PC-9 (cell line): ENCODE results near the gene MMP19. TPM values are rescaled to one million over a fixed set of nuclear protein-coding genes. Genes with fewer than 3 reads are reported as not detected.

Experiments used
- BruUV-seq: library from RNA; stranded (reverse); fragments of 400-500 nt; replicated peaks from 2 replicates; lab custom pipeline; 2021; lab: Mats Ljungman, UMichigan
- CTCF ChIA-PET: fragments of 300-600 bp; sonication (Branson Sonifier 250); formaldehyde crosslinking; loops from one replicate; lab custom pipeline; 2022; ENCODE audit warnings: antibody characterized with exemption; lab: Charles Lee
- POLR2A ChIA-PET: fragments of 300-600 bp; sonication (Branson Sonifier 250); formaldehyde crosslinking; loops from one replicate; lab custom pipeline; 2022; ENCODE audit warnings: antibody characterized with exemption; ENCODE audit not compliant: unreplicated experiment; lab: Charles Lee
- DNase-seq, 2 experiments: peaks; one replicate each; pipeline versions ENCODE4 v3.0.0 to v3.0.0-alpha.2; 2015 to 2022; ENCODE audit warnings: mixed read lengths in 1 of 2
- H2AFZ ChIP-seq: fragments of 200-600 bp; sonication (generic); 2 replicates; pipeline ENCODE4 v1.8.1; 2017; ENCODE audit warnings: antibody characterized with exemption
- H3F3A ChIP-seq: fragments of 200-600 bp; sonication (generic); 2 replicates; pipeline ENCODE4 v1.8.1; 2017; ENCODE audit warnings: antibody characterized with exemption, mild to moderate bottlenecking, low read depth; ENCODE audit not compliant: insufficient read depth
- H3K27ac ChIP-seq: fragments of 200-600 bp; sonication (generic); 2 replicates; pipeline ENCODE4 v1.6.1; 2016; ENCODE audit warnings: mixed run types
- H3K27me3 ChIP-seq: fragments of 200-600 bp; sonication (generic); 2 replicates; pipeline ENCODE4 v1.6.1; 2016; ENCODE audit warnings: low read depth, mixed run types; ENCODE audit not compliant: insufficient read depth
- H3K36me3 ChIP-seq: fragments of 200-600 bp; sonication (generic); 2 replicates; pipeline ENCODE4 v1.6.1; 2016; ENCODE audit warnings: low read depth, mixed run types
- H3K4me1 ChIP-seq: fragments of 200-600 bp; sonication (generic); replicated peaks from 2 replicates; pipeline ENCODE4 v1.6.1; 2016; ENCODE audit warnings: mixed run types; ENCODE audit not compliant: insufficient read depth
- H3K4me2 ChIP-seq: fragments of 200-600 bp; sonication (generic); 2 replicates; pipeline ENCODE4 v1.6.1; 2017; ENCODE audit warnings: mixed run types
- H3K4me3 ChIP-seq: fragments of 200-600 bp; sonication (generic); 2 replicates; pipeline ENCODE4 v1.6.1; 2016; ENCODE audit warnings: mixed run types
- H3K79me2 ChIP-seq: fragments of 200-600 bp; sonication (generic); 2 replicates; pipeline ENCODE4 v1.6.1; 2017; ENCODE audit warnings: low read depth, mixed run types
- H3K9me2 ChIP-seq: fragments of 200-600 bp; sonication (generic); 2 replicates; pipeline ENCODE4 v1.8.1; 2017; ENCODE audit warnings: mild to moderate bottlenecking; ENCODE audit not compliant: insufficient read depth
- H3K9me3 ChIP-seq: fragments of 200-600 bp; sonication (generic); 2 replicates; pipeline ENCODE4 v1.8.1; 2016; ENCODE audit warnings: low read depth; ENCODE audit not compliant: insufficient read depth
- H4K20me1 ChIP-seq: fragments of 200-600 bp; sonication (generic); 2 replicates; pipeline ENCODE4 v1.8.1; 2017; ENCODE audit not compliant: insufficient read depth
- EZH2 ChIP-seq: fragments of 200-600 bp; sonication (generic); IDR thresholded peaks from 2 replicates; pipeline ENCODE4 v1.8.0; 2017; ENCODE audit warnings: antibody characterized with exemption, low read depth
- intact Hi-C: fragments of 100-400 bp; cut with micrococcal nuclease; formaldehyde crosslinking; loops from one replicate; pipeline ENCODE4 v1.10.0; 2022; ENCODE audit not compliant: unreplicated experiment
- total RNA-seq: library from RNA; stranded (reverse); gene quantifications from 2 replicates; pipeline ENCODE4 v1.2.3, GENCODE V29; 2021
- TF ChIP-seq, protein P1 (sequence below): fragments of 200-600 bp; sonication (generic); conservative IDR thresholded peaks from 2 replicates; pipeline ENCODE4 v1.6.1; 2017; ENCODE audit warnings: mixed run types, antibody characterized with exemption, mild to moderate bottlenecking, moderate library complexity

Gene MMP19
- total RNA-seq, 1 experiment from 2014 or later, result 0.83 TPM

GRCh38 chr12:55829967-55830600, 12.7 kb downstream of the MMP19 start:
- Histone ChIP-seq H3K36me3 (no peaks in the 10 kb centered on the region), H3F3A (peaks cover 4% of the 10 kb centered on the region; the same call in 1 of the 2 replicates), H3K4me2 (peak overlapping the region; percentile 90), H4K20me1 (no peaks in the 10 kb centered on the region), H3K4me1 (peaks cover 39% of the 10 kb centered on the region), H3K27ac (peak overlapping the region; percentile 36), H3K4me3 (peak overlapping the region; percentile 96), H2AFZ (peak overlapping the region; percentile 85), H3K9me2 (no peaks in the 10 kb centered on the region), H3K9me3 (no peaks in the 10 kb centered on the region), H3K27me3 (no peaks in the 10 kb centered on the region), H3K79me2 (peaks cover 49% of the 10 kb centered on the region)
- TSS peak; percentile 67 for BruUV-seq
- ChIA-PET CTCF (interaction anchor here (0.6 to 1.9 kb wide), 5 partner anchors 12 to 533 kb away, joined by 3 to 10 read pairs (median 6); partner anchors contain the start of genes ORMDL2 and SARNP), POLR2A (interaction anchor here (0.6 to 1.6 kb wide), 13 partner anchors 12 to 549 kb away, joined by 3 to 59 read pairs (median 6); partner anchors contain the start of genes ORMDL2, PYM1 and SARNP)
- DNase-seq, result peak in 1 of 2 experiments; percentile 27
- TF ChIP-seq EZH2, result no peak
- TF ChIP-seq, protein P1, sequence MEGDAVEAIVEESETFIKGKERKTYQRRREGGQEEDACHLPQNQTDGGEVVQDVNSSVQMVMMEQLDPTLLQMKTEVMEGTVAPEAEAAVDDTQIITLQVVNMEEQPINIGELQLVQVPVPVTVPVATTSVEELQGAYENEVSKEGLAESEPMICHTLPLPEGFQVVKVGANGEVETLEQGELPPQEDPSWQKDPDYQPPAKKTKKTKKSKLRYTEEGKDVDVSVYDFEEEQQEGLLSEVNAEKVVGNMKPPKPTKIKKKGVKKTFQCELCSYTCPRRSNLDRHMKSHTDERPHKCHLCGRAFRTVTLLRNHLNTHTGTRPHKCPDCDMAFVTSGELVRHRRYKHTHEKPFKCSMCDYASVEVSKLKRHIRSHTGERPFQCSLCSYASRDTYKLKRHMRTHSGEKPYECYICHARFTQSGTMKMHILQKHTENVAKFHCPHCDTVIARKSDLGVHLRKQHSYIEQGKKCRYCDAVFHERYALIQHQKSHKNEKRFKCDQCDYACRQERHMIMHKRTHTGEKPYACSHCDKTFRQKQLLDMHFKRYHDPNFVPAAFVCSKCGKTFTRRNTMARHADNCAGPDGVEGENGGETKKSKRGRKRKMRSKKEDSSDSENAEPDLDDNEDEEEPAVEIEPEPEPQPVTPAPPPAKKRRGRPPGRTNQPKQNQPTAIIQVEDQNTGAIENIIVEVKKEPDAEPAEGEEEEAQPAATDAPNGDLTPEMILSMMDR, result no peak
- intact Hi-C loops, result loop anchor here (1.0 kb wide), 2 partner anchors 13 to 97 kb away; partner anchors contain the start of genes PYM1 and SARNP

- ChIA-PET CTCF (interaction anchor here (1.0 to 1.9 kb wide), 2 partner anchors 98 to 112 kb away, joined by 3 to 8 read pairs; no protein-coding TSS in a partner anchor), POLR2A (interaction anchor here (1.6 kb wide), 1 partner anchor 11 kb away, joined by 59 read pairs; the partner anchor contains the start of genes ORMDL2 and SARNP)
- intact Hi-C loops, result no loop called here
- Histone ChIP-seq H4K20me1 (0 out of 2 replicates have a peak, but pooled peaks cover 3% of the 10 kb centered on the region), H3K36me3 (no peaks in the 10 kb centered on the region), H3K4me1 (peaks cover 39% of the 10 kb centered on the region), H3K9me2 (no peaks in the 10 kb centered on the region), H3K79me2 (peaks cover 57% of the 10 kb centered on the region), H3K27me3 (no peaks in the 10 kb centered on the region), H3K27ac (no peak overlapping the region), H3K4me3 (peak overlapping the region; percentile 96), H3K9me3 (no peaks in the 10 kb centered on the region), H3F3A (peaks cover 7% of the 10 kb centered on the region; the same call in 1 of the 2 replicates), H2AFZ (peak overlapping the region; percentile 90; the same call in 1 of the 2 replicates), H3K4me2 (peak overlapping the region; percentile 93)
- no peak for DNase-seq
- no peak for TF ChIP-seq EZH2
- TF ChIP-seq, protein P1, result no peak
- no TSS peak for BruUV-seq
Observed at GRCh38 chr12:55828357-55828756, 14.4 kb downstream of the MMP19 start.

DNA sequence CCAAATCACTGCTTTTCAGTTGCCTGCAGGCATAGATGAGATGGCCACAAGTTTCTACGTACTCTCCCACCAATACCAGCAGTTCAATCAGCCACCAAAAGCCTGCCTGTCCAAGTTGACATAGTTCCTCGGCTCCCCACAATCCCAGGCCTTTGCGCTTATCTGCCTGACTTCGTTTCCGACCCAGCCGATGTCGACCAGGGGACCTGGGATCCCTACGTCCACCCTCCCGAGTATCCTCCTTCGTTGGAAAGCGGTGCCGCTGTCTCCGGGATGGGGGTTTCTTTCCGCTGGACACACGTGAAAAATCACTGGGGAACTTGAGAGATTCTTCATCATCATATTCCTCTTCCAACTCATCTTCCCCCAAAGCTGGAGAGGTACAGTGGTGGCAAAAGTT, 14.9 kb downstream of the MMP19 start:
- no peak for TF ChIP-seq EZH2
- TF ChIP-seq, protein P1, result no peak
- ChIA-PET POLR2A (no interaction called here), CTCF (no interaction called here)
- peaks cover 57% of the 10 kb centered on the region for H3K79me2 ChIP-seq
- H3K4me3 ChIP-seq, result no peak overlapping the region
- H3F3A ChIP-seq, result peaks cover 13% of the 10 kb centered on the region; the same call in 1 of the 2 replicates
- intact Hi-C loops, result no loop called here
- H3K9me2 ChIP-seq, result no peaks in the 10 kb centered on the region
- H3K9me3 ChIP-seq, result no peaks in the 10 kb centered on the region
- H3K27me3 ChIP-seq, result no peaks in the 10 kb centered on the region
- no peak overlapping the region for H2AFZ ChIP-seq
- peaks cover 5% of the 10 kb centered on the region; the same call in 1 of the 2 replicates for H3K36me3 ChIP-seq
- 0 out of 2 replicates have a peak, but pooled peaks cover 3% of the 10 kb centered on the region for H4K20me1 ChIP-seq
- no peak overlapping the region for H3K27ac ChIP-seq
- BruUV-seq, result no TSS peak
- H3K4me1 ChIP-seq, result peaks cover 39% of the 10 kb centered on the region
- H3K4me2 ChIP-seq, result peak overlapping the region; percentile 93
- DNase-seq, result no peak
